Suprapubic skin (tissue), 4 donors: ENCODE measurements around the gene IQCH.

Experiments
- EP300 ChIP-seq: sonication (generic); formaldehyde crosslinking; IDR thresholded peaks from one replicate; pipeline ENCODE4 v1.6.1; 2017; ENCODE audit warnings: antibody characterized with exemption
- POLR2A ChIP-seq, 2 donors: fragments of 450-650 bp; IDR thresholded peaks; one replicate each; pipeline ENCODE4 v1.6.1; 2017; ENCODE audit warnings: antibody characterized with exemption in 2 of 2, mild to moderate bottlenecking in 2 of 2, moderate library complexity in 2 of 2
- POLR2AphosphoS5 ChIP-seq, 3 donors: sonication (generic); formaldehyde crosslinking; IDR thresholded peaks; one replicate each; pipeline ENCODE4 v1.6.1; 2017; ENCODE audit warnings: antibody characterized with exemption in 3 of 3
- TF ChIP-seq, protein P1 (sequence below), 2 donors: fragments of 200-600 bp in 1 of 2; fragments of 450-650 bp in 1 of 2; sonication (generic) in 1 of 2; IDR thresholded peaks; one replicate each; pipeline ENCODE4 v1.5.1; 2016 to 2019; ENCODE audit warnings: antibody characterized with exemption in 2 of 2, mild to moderate bottlenecking in 1 of 2, moderate library complexity in 1 of 2

DNA sequence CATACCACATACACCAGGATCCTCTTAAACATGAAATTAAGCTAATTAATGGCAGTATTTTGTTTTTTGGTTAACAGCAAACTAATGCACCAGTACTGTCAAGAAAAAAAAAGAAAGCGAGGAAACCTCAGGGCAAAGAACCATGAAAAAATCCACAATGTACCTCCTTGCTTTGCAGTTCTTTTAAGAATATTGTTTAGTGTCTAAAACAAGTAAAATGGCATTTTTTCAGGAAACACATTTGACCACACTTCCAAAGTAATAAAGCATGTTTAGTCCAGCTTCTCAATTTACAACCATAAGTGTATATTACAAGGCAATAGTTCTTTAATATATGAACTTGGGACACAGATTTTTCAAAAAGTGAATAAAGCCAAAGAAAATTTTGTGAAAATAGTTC is 26.7 kb upstream of the IQCH start:
- TF ChIP-seq, protein P1, sequence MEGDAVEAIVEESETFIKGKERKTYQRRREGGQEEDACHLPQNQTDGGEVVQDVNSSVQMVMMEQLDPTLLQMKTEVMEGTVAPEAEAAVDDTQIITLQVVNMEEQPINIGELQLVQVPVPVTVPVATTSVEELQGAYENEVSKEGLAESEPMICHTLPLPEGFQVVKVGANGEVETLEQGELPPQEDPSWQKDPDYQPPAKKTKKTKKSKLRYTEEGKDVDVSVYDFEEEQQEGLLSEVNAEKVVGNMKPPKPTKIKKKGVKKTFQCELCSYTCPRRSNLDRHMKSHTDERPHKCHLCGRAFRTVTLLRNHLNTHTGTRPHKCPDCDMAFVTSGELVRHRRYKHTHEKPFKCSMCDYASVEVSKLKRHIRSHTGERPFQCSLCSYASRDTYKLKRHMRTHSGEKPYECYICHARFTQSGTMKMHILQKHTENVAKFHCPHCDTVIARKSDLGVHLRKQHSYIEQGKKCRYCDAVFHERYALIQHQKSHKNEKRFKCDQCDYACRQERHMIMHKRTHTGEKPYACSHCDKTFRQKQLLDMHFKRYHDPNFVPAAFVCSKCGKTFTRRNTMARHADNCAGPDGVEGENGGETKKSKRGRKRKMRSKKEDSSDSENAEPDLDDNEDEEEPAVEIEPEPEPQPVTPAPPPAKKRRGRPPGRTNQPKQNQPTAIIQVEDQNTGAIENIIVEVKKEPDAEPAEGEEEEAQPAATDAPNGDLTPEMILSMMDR (IDR thresholded peaks at IDR 0.05) = no peak
- TF ChIP-seq POLR2A (IDR thresholded peaks at IDR 0.05) = no peak
- TF ChIP-seq EP300 = no peak
- no peak for TF ChIP-seq POLR2AphosphoS5 (IDR thresholded peaks at IDR 0.05)
